Esophagus squamous epithelium (tissue), 5 donors: ENCODE measurements around the gene MBNL1. TPM values are rescaled to one million over a fixed set of nuclear protein-coding genes. Genes with fewer than 3 reads are reported as not detected.

ENCODE experiments used
- DNase-seq: peaks from one replicate; lab custom pipeline; 2025; lab: John Stamatoyannopoulos, UW
- H3K27ac ChIP-seq, 4 donors: fragments of 200-600 bp; sonication (generic); one replicate each; pipeline ENCODE4 v1.5.1; 2016 to 2019; ENCODE audit warnings: mild to moderate bottlenecking in 1 of 4
- H3K27me3 ChIP-seq, 4 donors: fragments of 200-600 bp; sonication (generic); 1 replicate in 3 of 4; 2 replicates in 1 of 4; pipeline versions ENCODE4 v1.5.1 to v1.6.0; 2017 to 2021; ENCODE audit warnings: antibody characterized with exemption in 1 of 4
- H3K36me3 ChIP-seq, 3 donors: fragments of 200-600 bp; sonication (generic); one replicate each; pipeline ENCODE4 v1.5.1; 2016 to 2019
- H3K4me1 ChIP-seq, 3 donors: fragments of 200-600 bp; sonication (generic); one replicate each; pipeline ENCODE4 v1.5.1; 2017 to 2019
- H3K4me3 ChIP-seq, 4 donors: fragments of 200-600 bp; sonication (generic); 1 replicate in 3 of 4; 2 replicates in 1 of 4; pipeline ENCODE4 v1.5.1; 2016 to 2019; ENCODE audit warnings: mild to moderate bottlenecking in 2 of 4, moderate library complexity in 1 of 4
- H3K9me3 ChIP-seq, 3 donors: fragments of 200-600 bp; sonication (generic); one replicate each; pipeline ENCODE4 v1.5.1; 2016 to 2019
- POLR2A ChIP-seq, 4 donors: fragments of 450-650 bp; IDR thresholded peaks; one replicate each; pipeline ENCODE4 v1.6.1; 2017; ENCODE audit warnings: antibody characterized with exemption in 4 of 4, mild to moderate bottlenecking in 4 of 4, moderate library complexity in 3 of 4
- WGBS, 2 donors: methylation state at CpG; one replicate each; pipeline ENCODE4 v1.1.5; 2018; 5-methylcytosine and 5-hydroxymethylcytosine counted together
- intact Hi-C: fragments of 100-400 bp; cut with DNase I; formaldehyde crosslinking; loops from one replicate; pipeline ENCODE4 v1.15.0; 2022
- total RNA-seq, 4 donors: library from RNA; depleted of rRNA; stranded (reverse); fragments of >200 nt; gene quantifications; one replicate each; pipeline ENCODE4 v1.1.0, GENCODE V29; 2016
- TF ChIP-seq, protein P1 (sequence below), 6 experiments: fragments of 450-650 bp in 4 of 6; fragments of 200-600 bp in 2 of 6; sonication (generic) in 2 of 6; IDR thresholded peaks; one replicate each; pipeline ENCODE4 v1.5.1; 2016 to 2019; ENCODE audit warnings: antibody characterized with exemption in 6 of 6, mild to moderate bottlenecking in 4 of 6, moderate library complexity in 4 of 6
- donor health status: DM: yes; HTN: yes; CAD: no.

Gene MBNL1
- total RNA-seq, 4 donors from 2014 or later: 94.0 to 318 (median 161) TPM

DNA sequence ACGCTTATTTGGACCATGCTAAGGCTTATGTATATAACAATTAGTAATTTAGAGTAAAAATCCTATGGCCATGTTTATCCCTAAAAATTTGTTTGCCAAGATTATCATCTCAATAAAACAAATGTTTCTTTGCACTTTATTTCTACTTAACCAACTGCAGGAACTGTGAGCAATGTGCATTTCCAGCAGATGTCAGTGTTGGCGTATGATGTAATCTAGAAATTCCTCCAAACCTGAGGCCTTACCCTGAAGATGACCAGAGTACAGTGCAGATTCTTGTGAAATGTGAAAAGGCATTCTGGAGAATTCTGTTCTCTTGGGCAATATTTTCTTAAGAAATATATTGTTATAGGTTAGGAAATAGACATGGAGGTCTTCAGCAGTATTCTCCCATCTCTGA is 205.9 kb downstream of the MBNL1 start:
- TF ChIP-seq POLR2A (IDR thresholded peaks at IDR 0.05): no peak
- TF ChIP-seq, protein P1, sequence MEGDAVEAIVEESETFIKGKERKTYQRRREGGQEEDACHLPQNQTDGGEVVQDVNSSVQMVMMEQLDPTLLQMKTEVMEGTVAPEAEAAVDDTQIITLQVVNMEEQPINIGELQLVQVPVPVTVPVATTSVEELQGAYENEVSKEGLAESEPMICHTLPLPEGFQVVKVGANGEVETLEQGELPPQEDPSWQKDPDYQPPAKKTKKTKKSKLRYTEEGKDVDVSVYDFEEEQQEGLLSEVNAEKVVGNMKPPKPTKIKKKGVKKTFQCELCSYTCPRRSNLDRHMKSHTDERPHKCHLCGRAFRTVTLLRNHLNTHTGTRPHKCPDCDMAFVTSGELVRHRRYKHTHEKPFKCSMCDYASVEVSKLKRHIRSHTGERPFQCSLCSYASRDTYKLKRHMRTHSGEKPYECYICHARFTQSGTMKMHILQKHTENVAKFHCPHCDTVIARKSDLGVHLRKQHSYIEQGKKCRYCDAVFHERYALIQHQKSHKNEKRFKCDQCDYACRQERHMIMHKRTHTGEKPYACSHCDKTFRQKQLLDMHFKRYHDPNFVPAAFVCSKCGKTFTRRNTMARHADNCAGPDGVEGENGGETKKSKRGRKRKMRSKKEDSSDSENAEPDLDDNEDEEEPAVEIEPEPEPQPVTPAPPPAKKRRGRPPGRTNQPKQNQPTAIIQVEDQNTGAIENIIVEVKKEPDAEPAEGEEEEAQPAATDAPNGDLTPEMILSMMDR (IDR thresholded peaks at IDR 0.05): peak in 5 of 6 experiments; percentile 22 to 66 (median 43)
- no peak overlapping the region for H3K4me3 ChIP-seq
- no peaks in the 10 kb centered on the region for H3K36me3 ChIP-seq
- H3K27me3 ChIP-seq: no peaks in the 10 kb centered on the region
- H3K27ac ChIP-seq: no peak overlapping the region
- H3K9me3 ChIP-seq: peaks cover 0 to 10% (median 0%) of the 10 kb centered on the region in 3 donors
- 76 to 80% methylated on average over 2 of the region's 2 CpGs for WGBS, 2 donors
- DNase-seq: no peak
- intact Hi-C loops: no loop called here
- H3K4me1 ChIP-seq: peaks cover 0 to 7% (median 0%) of the 10 kb centered on the region in 3 donors

DNA sequence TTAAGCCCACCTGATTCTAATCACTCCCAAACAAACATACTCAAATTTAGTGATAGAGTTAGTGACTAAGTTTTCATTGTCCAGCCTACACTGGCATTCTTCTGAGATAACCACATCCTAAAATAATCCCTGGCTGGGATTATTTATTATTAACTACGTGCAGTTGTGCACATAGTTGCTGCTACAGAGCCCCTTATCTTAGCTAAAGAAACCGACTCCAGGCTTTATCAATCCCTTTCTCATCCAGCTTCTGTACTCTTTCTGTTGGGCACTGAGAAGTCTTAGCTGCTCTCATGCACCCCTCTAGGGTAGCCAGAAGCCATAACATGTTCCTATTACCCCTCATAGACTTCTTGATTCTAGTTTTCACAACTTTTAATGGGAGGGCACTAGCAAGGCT is 208.7 kb downstream of the MBNL1 start:
- Histone ChIP-seq H3K4me3 (no peak overlapping the region), H3K27me3 (no peaks in the 10 kb centered on the region), H3K9me3 (peaks cover 0 to 11% (median 4%) of the 10 kb centered on the region in 3 donors), H3K4me1 (no peaks in the 10 kb centered on the region), H3K27ac (no peak overlapping the region), H3K36me3 (no peaks in the 10 kb centered on the region)
- 63 to 79% methylated on average over 2 of the region's 2 CpGs for WGBS, 2 donors
- no peak for DNase-seq
- intact Hi-C loops: no loop called here
- TF ChIP-seq, protein P1 (IDR thresholded peaks at IDR 0.05): no peak
- TF ChIP-seq POLR2A (IDR thresholded peaks at IDR 0.05): no peak

- no peak for DNase-seq
- WGBS, 2 donors: 49 to 51% methylated on average over 2 of the region's 2 CpGs
- H3K36me3 ChIP-seq: no peaks in the 10 kb centered on the region
- no peak overlapping the region for H3K4me3 ChIP-seq
- H3K9me3 ChIP-seq: peaks cover 0 to 18% (median 6%) of the 10 kb centered on the region in 3 donors
- no peaks in the 10 kb centered on the region for H3K27me3 ChIP-seq
- intact Hi-C loops: no loop called here
- no peak overlapping the region for H3K27ac ChIP-seq
- TF ChIP-seq, protein P1 (IDR thresholded peaks at IDR 0.05): no peak
- no peak for TF ChIP-seq POLR2A (IDR thresholded peaks at IDR 0.05)
- H3K4me1 ChIP-seq: no peaks in the 10 kb centered on the region
Observed at GRCh38 chr3:152480282-152480953, 211.7 kb downstream of the MBNL1 start.

GRCh38 chr3:152486364-152486763 is 217.6 kb downstream of the MBNL1 start:
- no peak for DNase-seq
- no peaks in the 10 kb centered on the region for H3K36me3 ChIP-seq
- WGBS, 2 donors: 65 to 74% methylated on average over 1 of the region's 1 CpG
- no peaks in the 10 kb centered on the region for H3K27me3 ChIP-seq
- no peaks in the 10 kb centered on the region for H3K4me1 ChIP-seq
- intact Hi-C loops: no loop called here
- TF ChIP-seq, protein P1 (IDR thresholded peaks at IDR 0.05): no peak
- no peak for TF ChIP-seq POLR2A (IDR thresholded peaks at IDR 0.05)
- H3K9me3 ChIP-seq: peaks cover 0 to 11% (median 6%) of the 10 kb centered on the region in 3 donors
- no peak overlapping the region for H3K27ac ChIP-seq
- no peak overlapping the region for H3K4me3 ChIP-seq

- Histone ChIP-seq H3K27ac (no peak overlapping the region), H3K4me1 (no peaks in the 10 kb centered on the region), H3K27me3 (no peaks in the 10 kb centered on the region), H3K36me3 (no peaks in the 10 kb centered on the region), H3K4me3 (no peak overlapping the region), H3K9me3 (peaks cover 0 to under 1% (median 0%) of the 10 kb centered on the region in 3 donors)
- WGBS, 2 donors: 83 to 90% methylated on average over 1 of the region's 1 CpG
- TF ChIP-seq, protein P1 (IDR thresholded peaks at IDR 0.05): no peak
- no peak for TF ChIP-seq POLR2A (IDR thresholded peaks at IDR 0.05)
- intact Hi-C loops: no loop called here
- DNase-seq: no peak
Observed at GRCh38 chr3:152488449-152488848, 219.7 kb downstream of the MBNL1 start.
